Neuronal stem cell (in vitro differentiated cells): Measurements from ENCODE around the gene DUSP3.

Experiments
- DNase-seq: peaks from one replicate; pipeline ENCODE4 v3.0.0-alpha.2; 2013; ENCODE audit warnings: low spot score
- H2AFZ ChIP-seq: one replicate; pipeline ENCODE4 v1.6.1; 2013; ENCODE audit warnings: mild to moderate bottlenecking, low read length, inconsistent platforms
- H2AK5ac ChIP-seq: 2 replicates; pipeline ENCODE4 v1.6.1; 2013; ENCODE audit warnings: low read depth, mild to moderate bottlenecking, inconsistent platforms, low read length, moderate library complexity, mixed read lengths
- H2BK120ac ChIP-seq: 2 replicates; pipeline ENCODE4 v1.6.1; 2013; ENCODE audit warnings: low read depth, mild to moderate bottlenecking, inconsistent platforms, low read length, moderate library complexity, mixed read lengths
- H2BK12ac ChIP-seq: one replicate; pipeline ENCODE4 v1.6.1; 2013; ENCODE audit warnings: low read length, inconsistent platforms
- H2BK15ac ChIP-seq: 2 replicates; pipeline ENCODE4 v1.6.1; 2013; ENCODE audit warnings: mild to moderate bottlenecking, low read length, inconsistent platforms, mixed read lengths
- H2BK5ac ChIP-seq: one replicate; pipeline ENCODE4 v1.6.1; 2013; ENCODE audit warnings: inconsistent platforms, mild to moderate bottlenecking, low read length, moderate library complexity
- H3K14ac ChIP-seq: one replicate; pipeline ENCODE4 v1.6.1; 2013; ENCODE audit warnings: low read length, inconsistent platforms
- H3K18ac ChIP-seq: 2 replicates; pipeline ENCODE4 v1.6.1; 2013; ENCODE audit warnings: low read length, inconsistent platforms
- H3K23ac ChIP-seq: 2 replicates; pipeline ENCODE4 v1.6.1; 2013; ENCODE audit warnings: low read depth, mild to moderate bottlenecking, mixed read lengths, low read length, inconsistent platforms; ENCODE audit not compliant: poor library complexity
- H3K27ac ChIP-seq: replicated peaks from 3 replicates; pipeline ENCODE4 v1.5.1; 2013; ENCODE audit warnings: low read length, inconsistent platforms
- H3K27me3 ChIP-seq, 3 experiments: 2 replicates each; pipeline ENCODE4 v1.6.1; 2013; ENCODE audit warnings: low read length in 3 of 3, mild to moderate bottlenecking in 2 of 3, inconsistent platforms in 1 of 3, low read depth in 1 of 3, mixed read lengths in 1 of 3, moderate library complexity in 1 of 3; ENCODE audit not compliant: control insufficient read depth in 3 of 3, insufficient read depth in 3 of 3
- H3K36me3 ChIP-seq, 2 donors: replicated peaks in 1 of 2; 2 replicates each; pipeline ENCODE4 v1.6.1; 2013; ENCODE audit warnings: low read length in 2 of 2; ENCODE audit not compliant: control insufficient read depth in 2 of 2, insufficient read depth in 2 of 2
- H3K4ac ChIP-seq: 2 replicates; pipeline ENCODE4 v1.6.1; 2013; ENCODE audit warnings: inconsistent platforms, mild to moderate bottlenecking, low read length, moderate library complexity
- H3K4me1 ChIP-seq, 2 donors: 1 replicate in 1 of 2; 2 replicates in 1 of 2; pipeline ENCODE4 v1.6.1; 2013; ENCODE audit warnings: low read length in 2 of 2, low read depth in 1 of 2; ENCODE audit not compliant: control insufficient read depth in 2 of 2, insufficient read depth in 1 of 2
- H3K4me2 ChIP-seq: one replicate; pipeline ENCODE4 v1.6.1; 2013; ENCODE audit warnings: mild to moderate bottlenecking, low read length, inconsistent platforms; ENCODE audit not compliant: insufficient read depth, poor library complexity, severe bottlenecking
- H3K4me3 ChIP-seq, 2 donors: 2 replicates each; pipeline ENCODE4 v1.5.1; 2013; ENCODE audit warnings: low read length in 2 of 2, mild to moderate bottlenecking in 2 of 2, inconsistent platforms in 1 of 2, moderate library complexity in 1 of 2
- H3K79me1 ChIP-seq: one replicate; pipeline ENCODE4 v1.6.1; 2013; ENCODE audit warnings: low read depth, mild to moderate bottlenecking, inconsistent platforms, low read length, moderate library complexity
- H3K9ac ChIP-seq: one replicate; pipeline ENCODE4 v1.6.1; 2013; ENCODE audit warnings: mild to moderate bottlenecking, low read depth, low read length, inconsistent platforms; ENCODE audit not compliant: poor library complexity
- H3K9me3 ChIP-seq, 2 donors: replicated peaks in 1 of 2; 2 replicates each; pipeline versions ENCODE3 to v1.6.1; 2013; ENCODE audit warnings: low read length in 2 of 2, mild to moderate bottlenecking in 2 of 2, inconsistent platforms in 1 of 2, low read depth in 1 of 2, mixed read lengths in 1 of 2, moderate library complexity in 1 of 2; ENCODE audit not compliant: control insufficient read depth in 2 of 2, insufficient read depth in 1 of 2
- H4K8ac ChIP-seq: one replicate; pipeline ENCODE4 v1.6.1; 2013; ENCODE audit warnings: low read depth, mild to moderate bottlenecking, inconsistent platforms, low read length, moderate library complexity
- H4K91ac ChIP-seq: one replicate; pipeline ENCODE4 v1.6.1; 2013; ENCODE audit warnings: low read length, low read depth, mild to moderate bottlenecking, inconsistent platforms; ENCODE audit not compliant: poor library complexity
- WGBS, 2 donors: extraction: QIAGEN DNeasy Blood & Tissue Kit; methylation state at CpG; one replicate each; pipeline ENCODE4 v1.1.7; 2013; ENCODE audit warnings: missing lambda C conversion rate in 2 of 2, mixed read lengths in 1 of 2; ENCODE audit not compliant: insufficient read length in 2 of 2, insufficient replicate concordance in 1 of 2; ENCODE audit errors: extremely low coverage in 2 of 2; 5-methylcytosine and 5-hydroxymethylcytosine counted together

Gene DUSP3

GRCh38 chr17:43774304-43775250 is 4.2 kb downstream of the DUSP3 start:
- Histone ChIP-seq H3K27ac (no peak overlapping the region), H2BK120ac (no peak overlapping the region), H2BK5ac (no peak overlapping the region), H3K79me1 (peaks cover 7% of the 10 kb centered on the region), H2BK15ac (no peak overlapping the region), H3K27me3 (peaks cover 0 to 4% (median 4%) of the 10 kb centered on the region in 3 experiments), H3K9ac (no peak overlapping the region), H2BK12ac (no peak overlapping the region), H3K4ac (no peak overlapping the region), H2AK5ac (no peak overlapping the region), H3K4me2 (no peak overlapping the region), H3K14ac (no peak overlapping the region), H3K4me3 (no peak overlapping the region), H4K8ac (no peak overlapping the region), H3K36me3 (peaks cover 27 to 40% of the 10 kb centered on the region in 2 donors), H3K9me3 (no peaks in the 10 kb centered on the region), H2AFZ (no peak overlapping the region), H3K4me1 (peaks cover 2 to 4% of the 10 kb centered on the region in 2 donors), H3K18ac (no peak overlapping the region), H3K23ac (no peak overlapping the region), H4K91ac (no peak overlapping the region)
- no CpG with 5 or more reads among the region's 16 CpGs for WGBS, 2 donors
- no peak for DNase-seq

- no CpG with 5 or more reads among the region's 10 CpGs for WGBS, 2 donors
- Histone ChIP-seq H4K91ac (no peak overlapping the region), H2BK5ac (no peak overlapping the region), H2AFZ (no peak overlapping the region), H4K8ac (no peak overlapping the region), H3K9me3 (no peaks in the 10 kb centered on the region), H3K36me3 (peaks cover 33 to 53% of the 10 kb centered on the region in 2 donors), H3K79me1 (peaks cover 7% of the 10 kb centered on the region), H3K4me1 (no peaks in the 10 kb centered on the region), H3K4me3 (no peak overlapping the region), H3K23ac (no peak overlapping the region), H2AK5ac (no peak overlapping the region), H3K18ac (no peak overlapping the region), H2BK15ac (no peak overlapping the region), H3K27ac (no peak overlapping the region), H2BK12ac (no peak overlapping the region), H3K4me2 (no peak overlapping the region), H3K9ac (no peak overlapping the region), H3K14ac (no peak overlapping the region), H3K4ac (no peak overlapping the region), H2BK120ac (no peak overlapping the region), H3K27me3 (no peaks in the 10 kb centered on the region)
- DNase-seq: no peak
Measured at GRCh38 chr17:43772877-43773648, 5.7 kb downstream of the DUSP3 start.

GRCh38 chr17:43771463-43771862 is 7.3 kb downstream of the DUSP3 start:
- Histone ChIP-seq H3K27me3 (no peaks in the 10 kb centered on the region), H3K4me2 (no peak overlapping the region), H3K14ac (no peak overlapping the region), H3K18ac (no peak overlapping the region), H3K9me3 (no peaks in the 10 kb centered on the region), H3K4me3 (no peak overlapping the region), H3K4ac (no peak overlapping the region), H3K9ac (no peak overlapping the region), H4K8ac (no peak overlapping the region), H2BK120ac (no peak overlapping the region), H4K91ac (no peak overlapping the region), H3K27ac (no peak overlapping the region), H3K79me1 (peaks cover 6% of the 10 kb centered on the region), H2BK15ac (no peak overlapping the region), H2BK5ac (no peak overlapping the region), H2AFZ (no peak overlapping the region), H2AK5ac (no peak overlapping the region), H3K23ac (no peak overlapping the region), H2BK12ac (no peak overlapping the region), H3K36me3 (peaks cover 30 to 53% of the 10 kb centered on the region in 2 donors), H3K4me1 (no peaks in the 10 kb centered on the region)
- DNase-seq: no peak
- WGBS, 2 donors: no CpG with 5 or more reads among the region's 9 CpGs

- Histone ChIP-seq H3K14ac (no peak overlapping the region), H3K4ac (no peak overlapping the region), H2BK15ac (no peak overlapping the region), H3K4me1 (no peaks in the 10 kb centered on the region), H3K36me3 (peaks cover 30 to 53% of the 10 kb centered on the region in 2 donors), H3K4me2 (no peak overlapping the region), H3K4me3 (no peak overlapping the region), H2AFZ (no peak overlapping the region), H4K91ac (no peak overlapping the region), H3K23ac (no peak overlapping the region), H3K9me3 (no peaks in the 10 kb centered on the region), H3K27ac (no peak overlapping the region), H2AK5ac (no peak overlapping the region), H3K9ac (no peak overlapping the region), H4K8ac (no peak overlapping the region), H2BK5ac (no peak overlapping the region), H2BK120ac (no peak overlapping the region), H3K79me1 (peaks cover 3% of the 10 kb centered on the region), H2BK12ac (no peak overlapping the region), H3K18ac (no peak overlapping the region), H3K27me3 (no peaks in the 10 kb centered on the region)
- no CpG with 5 or more reads among the region's 2 CpGs for WGBS, 2 donors
- no peak for DNase-seq
Measured at GRCh38 chr17:43770957-43771356, 7.8 kb downstream of the DUSP3 start.
